IMR-90 (cell line): ENCODE measurements around the gene GBE1. TPM values are rescaled to one million over a fixed set of nuclear protein-coding genes. Genes with fewer than 3 reads are reported as not detected.

Experiments used
- ATAC-seq: fragments of 200-7000 bp; cut with Tn5 transposase; 2 replicates; pipeline ENCODE4 v1.9.1; 2020; ENCODE audit warnings: low read depth, mild to moderate bottlenecking, moderate library complexity
- BruUV-seq: library from RNA; stranded (reverse); fragments of 400-500 nt; replicated peaks from 2 replicates; lab custom pipeline; 2021; lab: Mats Ljungman, UMichigan
- CTCF ChIA-PET: fragments of 300-600 bp; formaldehyde crosslinking; extraction: SDS; loops from one replicate; lab custom pipeline; 2021; ENCODE audit warnings: antibody characterized with exemption; lab: Yijun Ruan, JAX
- POLR2A ChIA-PET: fragments of 300-600 bp; sonication (Branson Sonifier 250); formaldehyde crosslinking; loops from one replicate; lab custom pipeline; 2022; ENCODE audit warnings: antibody characterized with exemption; ENCODE audit not compliant: unreplicated experiment; lab: Charles Lee
- DNase-seq: peaks from one replicate; pipeline ENCODE4 v3.0.0; 2013
- H2AFZ ChIP-seq: replicated peaks from 2 replicates; pipeline ENCODE3; 2013; ENCODE audit warnings: low read length, mild to moderate bottlenecking; ENCODE audit not compliant: poor library complexity
- H2AK5ac ChIP-seq: 2 replicates; pipeline ENCODE4 v1.6.1; 2013; ENCODE audit warnings: low read depth, low read length, inconsistent platforms
- H2AK9ac ChIP-seq: replicated peaks from 2 replicates; pipeline ENCODE3; 2013; ENCODE audit warnings: mild to moderate bottlenecking, low read depth, low read length, moderate library complexity; ENCODE audit not compliant: poor library complexity
- H2BK120ac ChIP-seq: 2 replicates; pipeline ENCODE4 v1.6.1; 2013; ENCODE audit warnings: low read depth, low read length, inconsistent platforms
- H2BK15ac ChIP-seq: 3 replicates; pipeline ENCODE4 v1.6.1; 2013; ENCODE audit warnings: low read depth, low read length, inconsistent platforms
- H2BK20ac ChIP-seq: 2 replicates; pipeline ENCODE4 v1.6.1; 2013; ENCODE audit warnings: low read depth, mild to moderate bottlenecking, inconsistent platforms, low read length, moderate library complexity
- H2BK5ac ChIP-seq: 2 replicates; pipeline ENCODE4 v1.6.1; 2013; ENCODE audit warnings: mild to moderate bottlenecking, low read depth, low read length, inconsistent platforms; ENCODE audit not compliant: poor library complexity, severe bottlenecking
- H3K14ac ChIP-seq: replicated peaks from 2 replicates; pipeline ENCODE4 v1.6.1; 2013; ENCODE audit warnings: low read depth, low read length, inconsistent platforms
- H3K18ac ChIP-seq: 2 replicates; pipeline ENCODE4 v1.6.1; 2013; ENCODE audit warnings: low read depth, low read length, control low read depth
- H3K23ac ChIP-seq: 2 replicates; pipeline ENCODE4 v1.6.1; 2013; ENCODE audit warnings: low read depth, low read length, inconsistent platforms
- H3K27ac ChIP-seq: 2 replicates; pipeline ENCODE4 v1.5.1; 2013; ENCODE audit warnings: mild to moderate bottlenecking, control low read depth, low read length; ENCODE audit not compliant: insufficient read depth
- H3K27me3 ChIP-seq: 2 replicates; pipeline ENCODE4 v1.6.1; 2013; ENCODE audit warnings: low read length; ENCODE audit not compliant: control insufficient read depth, insufficient read depth
- H3K36me3 ChIP-seq: 2 replicates; pipeline ENCODE4 v1.6.1; 2013; ENCODE audit warnings: low read length, mixed read lengths; ENCODE audit not compliant: control insufficient read depth, insufficient read depth
- H3K4ac ChIP-seq: 2 replicates; pipeline ENCODE4 v1.6.1; 2013; ENCODE audit warnings: low read depth, low read length, inconsistent platforms
- H3K4me1 ChIP-seq: 2 replicates; pipeline ENCODE4 v1.6.1; 2013; ENCODE audit warnings: low read length, mixed read lengths; ENCODE audit not compliant: control insufficient read depth, insufficient read depth
- H3K4me2 ChIP-seq: 2 replicates; pipeline ENCODE4 v1.6.1; 2013; ENCODE audit warnings: low read depth, mild to moderate bottlenecking, control low read depth, low read length, moderate library complexity
- H3K4me3 ChIP-seq: 2 replicates; pipeline ENCODE4 v1.5.1; 2013; ENCODE audit warnings: low read depth, mild to moderate bottlenecking, control low read depth, low read length, moderate library complexity; ENCODE audit not compliant: insufficient read depth
- H3K56ac ChIP-seq: 2 replicates; pipeline ENCODE4 v1.6.1; 2013; ENCODE audit warnings: low read length, inconsistent platforms; ENCODE audit not compliant: insufficient read depth; ENCODE audit errors: extremely low read depth
- H3K79me1 ChIP-seq, 2 experiments: 2 replicates each; pipeline ENCODE4 v1.6.1; 2013; ENCODE audit warnings: low read length in 2 of 2, inconsistent platforms in 1 of 2, low read depth in 1 of 2
- H3K9ac ChIP-seq: 2 replicates; pipeline ENCODE4 v1.6.1; 2013; ENCODE audit warnings: low read depth, low read length, control low read depth
- H3K9me1 ChIP-seq: 2 replicates; pipeline ENCODE4 v1.6.1; 2013; ENCODE audit warnings: low read length, inconsistent platforms; ENCODE audit not compliant: insufficient read depth
- H3K9me3 ChIP-seq: 2 replicates; pipeline ENCODE4 v1.6.1; 2013; ENCODE audit warnings: low read length; ENCODE audit not compliant: control insufficient read depth, insufficient read depth
- H4K20me1 ChIP-seq: 2 replicates; pipeline ENCODE4 v1.6.1; 2013; ENCODE audit warnings: low read length, inconsistent platforms; ENCODE audit not compliant: insufficient read depth
- H4K5ac ChIP-seq: 2 replicates; pipeline ENCODE4 v1.6.1; 2013; ENCODE audit warnings: mild to moderate bottlenecking, low read depth, low read length, control low read depth
- H4K8ac ChIP-seq, 2 experiments: 2 replicates each; pipeline ENCODE4 v1.6.1; 2013; ENCODE audit warnings: low read depth in 2 of 2, low read length in 2 of 2, control low read depth in 1 of 2, inconsistent platforms in 1 of 2
- H4K91ac ChIP-seq: 2 replicates; pipeline ENCODE4 v1.6.1; 2013; ENCODE audit warnings: low read depth, low read length, inconsistent platforms; ENCODE audit not compliant: insufficient read depth
- BHLHE40 ChIP-seq: fragments of 150-350 bp; IDR thresholded peaks from 2 replicates; pipeline ENCODE4 v1.6.1; 2016; ENCODE audit warnings: mild to moderate bottlenecking, low read depth, low read length
- CEBPB ChIP-seq: IDR thresholded peaks from 2 replicates; pipeline ENCODE4 v1.6.1; 2012; ENCODE audit warnings: low read depth, low read length, improper control_type of control experiment
- CHD1 ChIP-seq: IDR thresholded peaks from 2 replicates; pipeline ENCODE4 v1.6.1; 2012; ENCODE audit warnings: low read depth, low read length, improper control_type of control experiment
- CTCF ChIP-seq: conservative IDR thresholded peaks from 2 replicates; pipeline ENCODE4 v1.5.1; 2012; ENCODE audit warnings: mild to moderate bottlenecking, low read depth, low read length, improper control_type of control experiment
- ELK1 ChIP-seq: fragments of 150-350 bp; IDR thresholded peaks from 2 replicates; pipeline ENCODE4 v1.6.1; 2016; ENCODE audit warnings: low read depth, mild to moderate bottlenecking, low read length, moderate library complexity, borderline replicate concordance
- FOS ChIP-seq: fragments of 150-350 bp; IDR thresholded peaks from 2 replicates; pipeline ENCODE4 v1.6.1; 2016; ENCODE audit warnings: low read depth, low read length
- MAFK ChIP-seq: IDR thresholded peaks from 2 replicates; pipeline ENCODE4 v1.6.1; 2012; ENCODE audit warnings: low read depth, low read length, improper control_type of control experiment
- MAZ ChIP-seq: IDR thresholded peaks from 2 replicates; pipeline ENCODE4 v1.6.1; 2012; ENCODE audit warnings: low read depth, mild to moderate bottlenecking, low read length, improper control_type of control experiment, moderate library complexity, borderline replicate concordance
- MXI1 ChIP-seq: IDR thresholded peaks from 2 replicates; pipeline ENCODE4 v1.6.1; 2012; ENCODE audit warnings: low read depth, mild to moderate bottlenecking, low read length, moderate library complexity, borderline replicate concordance
- NFE2L2 ChIP-seq: fragments of 150-350 bp; IDR thresholded peaks from 2 replicates; pipeline ENCODE4 v1.6.1; 2016; ENCODE audit warnings: low read depth, mild to moderate bottlenecking, low read length
- POLR2A ChIP-seq: IDR thresholded peaks from 2 replicates; pipeline ENCODE4 v1.6.1; 2012; ENCODE audit warnings: mild to moderate bottlenecking, low read depth, low read length
- RAD21 ChIP-seq: IDR thresholded peaks from 2 replicates; pipeline ENCODE4 v1.6.1; 2012; ENCODE audit warnings: low read length, improper control_type of control experiment
- RCOR1 ChIP-seq: IDR thresholded peaks from 2 replicates; pipeline ENCODE4 v1.6.1; 2012; ENCODE audit warnings: mild to moderate bottlenecking, low read length, improper control_type of control experiment; ENCODE audit not compliant: insufficient replicate concordance
- RFX5 ChIP-seq: IDR thresholded peaks from 2 replicates; pipeline ENCODE4 v1.8.0; 2012; ENCODE audit warnings: low read depth, mild to moderate bottlenecking, low read length, moderate library complexity
- SMC3 ChIP-seq: fragments of 150-350 bp; IDR thresholded peaks from 2 replicates; pipeline ENCODE4 v1.6.1; 2016; ENCODE audit warnings: low read depth, mild to moderate bottlenecking, antibody characterized with exemption, low read length, moderate library complexity
- USF2 ChIP-seq: fragments of 150-350 bp; IDR thresholded peaks from 2 replicates; pipeline ENCODE4 v1.6.1; 2017; ENCODE audit warnings: mild to moderate bottlenecking, antibody characterized with exemption, low read length, low read depth
- WGBS, 2 experiments: methylation state at CpG; one replicate each; pipeline versions ENCODE4 v1.1.5 to v1.1.7; 2013; ENCODE audit warnings: missing lambda C conversion rate in 2 of 2; ENCODE audit not compliant: insufficient read length in 1 of 2; ENCODE audit errors: extremely low coverage in 2 of 2; 5-methylcytosine and 5-hydroxymethylcytosine counted together
- dilution Hi-C: fragments of 300-500 bp; cut with HindIII; formaldehyde crosslinking; loops from one replicate; pipeline ENCODE4 v1.14.3; 2018; ENCODE audit warnings: low sequenced_read_pairs; ENCODE audit not compliant: unreplicated experiment
- in situ Hi-C: fragments of 300-500 bp; cut with MboI; formaldehyde crosslinking; loops from 3 replicates; pipeline ENCODE4 v1.14.3; 2019; ENCODE audit warnings: low sequenced_read_pairs, inconsistent platforms, mixed read lengths
- intact Hi-C: fragments of 100-400 bp; cut with micrococcal nuclease; formaldehyde crosslinking; loops from 2 replicates; pipeline ENCODE4 v1.10.0; 2022
- polyA plus RNA-seq, 3 experiments: library from polyadenylated mRNA; depleted of rRNA; stranded (reverse); fragments of >200 nt; gene quantifications; 2 replicates each; pipeline ENCODE4 v1.2.3, GENCODE V29; 2012; ENCODE audit warnings: low replicate concordance in 1 of 3
- total RNA-seq: library from RNA; depleted of rRNA; stranded (reverse); fragments of >200 nt; gene quantifications from 2 replicates; pipeline ENCODE4 v1.2.3, GENCODE V29; 2012

Gene GBE1
- total and polyA plus RNA-seq, 2 of the 4 experiments (the other 2 are of a cell fraction): 36.7 to 90.3 TPM

- no peak overlapping the region for H2BK120ac ChIP-seq
- H3K23ac ChIP-seq: no peak overlapping the region
- dilution Hi-C loops: no loop called here
- no peak overlapping the region for H3K9ac ChIP-seq
- H3K18ac ChIP-seq: no peak overlapping the region
- H2AK9ac ChIP-seq: no peak overlapping the region
- ATAC-seq (no peak), DNase-seq (no peak)
- no peak overlapping the region for H3K14ac ChIP-seq
- no peak overlapping the region for H2BK15ac ChIP-seq
- H4K91ac ChIP-seq: no peak overlapping the region
- H3K27me3 ChIP-seq: no peaks in the 10 kb centered on the region
- H3K9me1 ChIP-seq: no peaks in the 10 kb centered on the region
- H3K4ac ChIP-seq: no peak overlapping the region
- H2AFZ ChIP-seq: no peak overlapping the region
- H4K20me1 ChIP-seq: no peaks in the 10 kb centered on the region
- intact Hi-C loops: no loop called here
- CTCF ChIA-PET: interaction anchor here (0.7 kb wide), 1 partner anchor 11 kb away, joined by 3 read pairs; no protein-coding TSS in a partner anchor
- no peak overlapping the region for H2BK5ac ChIP-seq
- no peaks in the 10 kb centered on the region for H3K9me3 ChIP-seq
- no TSS peak for BruUV-seq
- H4K8ac ChIP-seq: no peak overlapping the region
- no peaks in the 10 kb centered on the region for H3K36me3 ChIP-seq
- H3K4me3 ChIP-seq: no peak overlapping the region
- H3K4me1 ChIP-seq: no peaks in the 10 kb centered on the region
- no peak overlapping the region for H2AK5ac ChIP-seq
- H4K5ac ChIP-seq: no peak overlapping the region
- POLR2A ChIA-PET: interaction anchor here (0.6 kb wide), 1 partner anchor 15 kb away, joined by 3 read pairs; no protein-coding TSS in a partner anchor
- in situ Hi-C loops: no loop called here
- H2BK20ac ChIP-seq: no peak overlapping the region
- H3K27ac ChIP-seq: no peak overlapping the region
- no peak overlapping the region for H3K56ac ChIP-seq
- WGBS, 2 experiments: no CpG with 5 or more reads among the region's 2 CpGs
- no peak overlapping the region for H3K4me2 ChIP-seq
- no peaks in the 10 kb centered on the region for H3K79me1 ChIP-seq
- no peak for TF ChIP-seq MAZ
- no peak for TF ChIP-seq BHLHE40
- no peak for TF ChIP-seq MXI1
- no peak for TF ChIP-seq USF2
- TF ChIP-seq CEBPB: no peak
- TF ChIP-seq CTCF: no peak
- TF ChIP-seq POLR2A: no peak
- no peak for TF ChIP-seq NFE2L2
- no peak for TF ChIP-seq RAD21
- no peak for TF ChIP-seq RCOR1
- no peak for TF ChIP-seq ELK1
- TF ChIP-seq SMC3: no peak
- no peak for TF ChIP-seq RFX5
- no peak for TF ChIP-seq MAFK
- TF ChIP-seq FOS: no peak
- no peak for TF ChIP-seq CHD1
These were observed 47.5 kb upstream of the GBE1 start for GRCh38 chr3:81808900-81809299.
